ENCODE results near the gene SMCO1. TPM values are rescaled to one million over a fixed set of nuclear protein-coding genes. Genes with fewer than 3 reads are reported as not detected.
"Not testable (repeated sequence)": the region's sequence is repeated elsewhere in the genome, so short reads cannot be mapped to it uniquely, and the experiment has no call there.

SMCO1 gene
- total RNA-seq, 1 experiment from 2014 or later: not detected

DNA sequence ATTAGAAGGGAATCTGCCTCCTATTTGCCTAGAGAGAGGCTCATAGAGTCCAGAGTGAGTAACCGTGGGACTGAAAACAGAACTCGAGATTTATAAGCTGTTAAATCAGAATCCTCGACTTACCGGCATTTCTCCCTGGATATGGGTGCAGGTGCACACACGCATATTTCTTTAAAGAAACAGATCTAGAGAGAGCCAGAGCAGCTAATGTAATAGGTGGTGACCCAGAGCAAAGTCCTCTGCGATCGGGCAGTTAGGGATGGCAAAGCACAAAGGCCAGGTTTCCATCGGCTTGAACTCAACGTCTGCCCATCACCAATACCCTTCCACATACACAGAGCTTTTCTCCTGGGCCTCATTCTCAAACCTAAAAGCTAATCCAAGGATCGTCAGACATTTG lies 25.4 kb downstream of the SMCO1 start:
- no peak for DNase-seq
- no peak overlapping the region for H3K4me3 ChIP-seq
- no peaks in the 10 kb centered on the region for H3K4me1 ChIP-seq
- no peaks in the 10 kb centered on the region for H3K9me3 ChIP-seq (replicated peaks)
- H3K27ac ChIP-seq: no peak overlapping the region
- H3K27me3 ChIP-seq: no peaks in the 10 kb centered on the region
- H3K36me3 ChIP-seq: peaks cover 36% of the 10 kb centered on the region

DNA sequence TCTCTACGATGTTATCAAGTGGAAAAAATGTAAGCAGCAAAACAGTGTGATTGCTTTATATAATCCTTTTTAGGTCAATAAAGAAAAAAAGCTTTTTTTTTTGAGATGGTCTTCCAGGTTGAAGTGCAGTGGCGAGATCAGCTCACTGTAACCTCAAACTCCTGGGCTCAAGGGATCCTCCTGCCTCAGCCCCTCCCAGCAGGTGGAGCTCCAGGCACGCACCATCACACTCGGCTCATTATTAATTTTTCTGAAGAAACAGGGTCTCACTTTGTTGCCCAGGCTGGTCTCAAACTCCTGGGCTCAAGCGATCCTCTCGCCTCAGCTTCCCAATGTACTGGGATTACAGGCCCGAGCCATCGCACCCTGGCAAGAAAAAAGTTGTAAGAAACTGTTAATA lies 28.9 kb downstream of the SMCO1 start:
- Histone ChIP-seq H3K4me3 (no peak overlapping the region), H3K27me3 (no peaks in the 10 kb centered on the region), H3K36me3 (peaks cover 54% of the 10 kb centered on the region), H3K4me1 (no peaks in the 10 kb centered on the region), H3K27ac (no peak overlapping the region), H3K9me3 (replicated peaks) (no peaks in the 10 kb centered on the region)
- no peak for DNase-seq

DNA sequence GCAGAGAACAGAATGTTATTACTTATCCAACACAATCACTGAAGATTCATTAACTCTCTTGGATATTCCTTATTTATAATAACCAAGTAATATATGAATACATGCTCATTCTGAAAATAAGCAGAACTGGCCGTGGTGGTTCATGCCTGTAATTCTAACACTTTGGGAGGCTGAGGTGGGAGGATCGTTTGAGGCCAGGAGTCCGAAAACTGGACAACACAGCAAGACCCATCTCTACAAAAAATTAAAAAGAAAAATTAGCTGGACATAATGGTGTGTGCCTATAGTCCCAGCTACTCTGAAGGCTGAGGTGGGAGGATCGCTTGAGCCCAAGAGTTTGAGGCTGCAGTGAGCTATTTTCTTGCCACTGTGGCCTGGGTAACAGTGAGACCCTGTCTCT lies 37.5 kb downstream of the SMCO1 start:
- H3K4me1 ChIP-seq: no peaks in the 10 kb centered on the region
- DNase-seq: no peak
- no peaks in the 10 kb centered on the region for H3K9me3 ChIP-seq (replicated peaks)
- no peak overlapping the region for H3K4me3 ChIP-seq
- no peak overlapping the region for H3K27ac ChIP-seq
- no peaks in the 10 kb centered on the region for H3K27me3 ChIP-seq
- H3K36me3 ChIP-seq: peaks cover 63% of the 10 kb centered on the region

DNA sequence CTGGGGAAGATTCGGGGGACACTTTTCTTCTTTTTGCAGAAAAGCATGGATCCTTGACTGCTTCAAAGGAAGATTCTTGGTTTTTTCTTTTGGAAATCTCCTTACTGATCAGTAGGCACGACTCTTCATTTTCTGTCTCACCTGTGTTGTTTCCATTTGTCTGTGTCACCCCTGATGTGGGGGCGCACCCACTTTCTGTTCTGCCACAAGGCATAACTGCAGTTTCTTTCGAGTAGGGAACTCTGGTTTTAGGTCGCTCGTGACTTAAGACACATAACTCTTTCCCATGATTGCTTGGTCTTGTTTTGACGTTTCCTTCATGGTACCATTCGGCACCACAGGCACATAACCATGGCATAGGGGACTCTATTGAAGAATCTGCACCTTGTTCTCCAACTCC lies 42.9 kb downstream of the SMCO1 start:
- no peak for DNase-seq
- Histone ChIP-seq H3K4me3 (no peak overlapping the region), H3K27ac (no peak overlapping the region), H3K27me3 (no peaks in the 10 kb centered on the region), H3K9me3 (replicated peaks) (no peaks in the 10 kb centered on the region), H3K4me1 (no peaks in the 10 kb centered on the region), H3K36me3 (peaks cover 51% of the 10 kb centered on the region)

DNA sequence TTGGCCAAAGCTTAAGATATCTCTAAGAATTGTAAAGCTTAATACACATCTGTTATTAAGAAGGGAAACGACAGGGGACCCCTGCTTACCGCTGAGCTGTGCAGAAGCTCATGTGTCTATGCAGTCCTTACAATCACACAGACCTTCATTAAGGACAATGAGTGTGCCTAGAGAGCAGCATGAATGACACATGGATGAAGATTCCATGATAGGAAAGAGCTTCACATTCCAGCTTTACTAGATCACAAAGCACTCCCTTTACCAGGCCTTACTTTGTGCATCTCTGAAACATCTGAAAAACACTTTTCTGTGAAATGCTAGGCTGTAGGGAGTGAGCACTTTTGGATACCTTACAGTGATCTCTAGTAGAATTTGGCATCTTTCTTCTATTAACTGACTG lies 43.6 kb downstream of the SMCO1 start:
- Histone ChIP-seq H3K4me3 (no peak overlapping the region), H3K27ac (no peak overlapping the region), H3K9me3 (replicated peaks) (no peaks in the 10 kb centered on the region), H3K36me3 (peaks cover 47% of the 10 kb centered on the region), H3K27me3 (no peaks in the 10 kb centered on the region), H3K4me1 (no peaks in the 10 kb centered on the region)
- DNase-seq: no peak

DNA sequence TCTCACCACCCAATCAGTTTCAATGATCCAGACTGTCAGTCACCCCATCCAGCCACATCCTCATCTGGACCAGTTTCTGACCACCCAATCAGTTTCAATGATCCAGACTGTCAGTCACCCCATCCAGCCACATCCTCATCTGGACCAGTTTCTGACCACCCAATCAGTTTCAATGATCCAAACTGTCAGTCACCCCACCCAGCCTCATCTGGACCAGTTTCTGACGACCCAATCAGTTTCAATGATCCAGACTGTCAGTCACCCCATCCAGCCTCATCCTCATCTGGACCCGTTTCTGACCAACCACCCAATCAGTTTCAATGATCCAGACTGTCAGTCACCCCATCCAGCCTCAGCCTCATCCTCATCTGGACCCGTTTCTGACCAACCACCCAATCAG lies 45.0 kb downstream of the SMCO1 start:
- H3K4me1 ChIP-seq; DNase-seq; H3K9me3 ChIP-seq (replicated peaks); H3K27ac ChIP-seq; H3K27me3 ChIP-seq; H3K4me3 ChIP-seq: not testable (repeated sequence)
- peaks cover 42% of the 10 kb centered on the region for H3K36me3 ChIP-seq

DNA sequence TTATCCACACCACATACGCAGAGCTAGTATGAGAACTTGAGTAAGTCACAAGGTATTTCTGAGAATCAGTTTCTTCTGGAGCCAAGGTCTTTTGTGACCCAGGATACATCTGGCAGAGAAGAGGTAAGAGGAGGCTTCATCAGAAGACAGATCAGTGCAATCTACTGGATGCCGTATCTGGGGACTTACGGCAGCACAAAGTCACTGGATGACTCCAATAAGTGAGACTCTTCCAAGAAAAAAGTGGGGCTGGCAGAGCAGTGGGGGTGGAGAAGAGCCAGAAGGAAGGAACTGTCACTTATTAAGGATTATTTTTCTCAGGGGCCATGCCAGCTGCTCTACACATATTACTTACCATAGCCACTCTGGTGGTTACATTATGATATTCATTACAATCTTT lies 51.3 kb downstream of the SMCO1 start:
- DNase-seq: no peak
- H3K27me3 ChIP-seq: no peaks in the 10 kb centered on the region
- no peaks in the 10 kb centered on the region for H3K9me3 ChIP-seq (replicated peaks)
- H3K4me3 ChIP-seq: no peak overlapping the region
- H3K27ac ChIP-seq: no peak overlapping the region
- H3K4me1 ChIP-seq: no peaks in the 10 kb centered on the region
- H3K36me3 ChIP-seq: peaks cover 7% of the 10 kb centered on the region

DNA sequence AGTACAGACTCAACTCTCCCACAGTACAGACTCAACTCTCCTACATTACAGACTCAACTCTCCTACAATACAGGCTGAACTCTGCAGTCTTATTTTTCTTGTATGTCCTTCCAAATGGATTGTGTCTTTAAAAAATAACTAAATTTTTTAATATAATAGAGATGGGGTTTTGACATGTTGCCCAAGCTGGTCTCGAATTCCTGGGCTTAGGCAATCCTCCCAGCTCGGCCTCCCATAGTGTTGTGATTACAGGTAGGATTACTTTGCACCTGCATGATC lies 51.7 kb downstream of the SMCO1 start:
- no peak for DNase-seq
- H3K4me3 ChIP-seq: no peak overlapping the region
- H3K27me3 ChIP-seq: no peaks in the 10 kb centered on the region
- peaks cover 3% of the 10 kb centered on the region for H3K36me3 ChIP-seq
- H3K27ac ChIP-seq: no peak overlapping the region
- H3K9me3 ChIP-seq (replicated peaks): no peaks in the 10 kb centered on the region
- no peaks in the 10 kb centered on the region for H3K4me1 ChIP-seq

DNA sequence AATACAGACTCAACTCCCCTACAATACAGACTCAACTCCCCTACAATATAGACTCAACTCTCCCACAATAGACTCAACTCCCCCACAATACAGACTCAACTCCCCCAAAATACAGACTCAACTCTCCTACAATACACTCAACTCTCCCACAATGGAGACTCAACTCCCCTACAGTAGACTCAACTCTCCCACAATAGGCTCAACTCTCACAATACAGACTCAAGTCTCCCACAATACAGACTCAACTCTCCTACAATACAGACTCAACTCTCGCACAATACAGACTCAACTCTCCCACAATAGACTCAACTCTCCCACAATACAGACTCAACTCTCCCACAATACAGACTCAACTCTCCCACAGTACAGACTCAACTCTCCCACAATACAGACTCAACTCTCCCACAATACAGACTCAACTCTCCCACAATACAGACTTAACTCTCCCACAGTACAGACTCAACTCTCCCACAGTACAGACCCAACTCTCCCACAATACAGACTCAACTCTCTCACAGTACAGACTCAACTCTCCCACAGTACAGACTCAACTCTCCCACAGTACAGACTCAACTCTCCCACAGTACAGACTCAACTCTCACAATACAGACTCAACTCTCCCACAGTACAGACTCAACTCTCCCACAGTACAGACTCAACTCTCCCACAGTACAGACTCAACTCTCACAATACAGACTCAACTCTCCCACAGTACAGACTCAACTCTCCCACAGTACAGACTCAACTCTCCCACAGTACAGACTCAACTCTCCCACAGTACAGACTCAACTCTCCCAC lies 52.3 kb downstream of the SMCO1 start:
- not testable (repeated sequence) for H3K27ac ChIP-seq; H3K27me3 ChIP-seq; H3K36me3 ChIP-seq; H3K4me3 ChIP-seq; H3K4me1 ChIP-seq; DNase-seq; H3K9me3 ChIP-seq (replicated peaks)

DNA sequence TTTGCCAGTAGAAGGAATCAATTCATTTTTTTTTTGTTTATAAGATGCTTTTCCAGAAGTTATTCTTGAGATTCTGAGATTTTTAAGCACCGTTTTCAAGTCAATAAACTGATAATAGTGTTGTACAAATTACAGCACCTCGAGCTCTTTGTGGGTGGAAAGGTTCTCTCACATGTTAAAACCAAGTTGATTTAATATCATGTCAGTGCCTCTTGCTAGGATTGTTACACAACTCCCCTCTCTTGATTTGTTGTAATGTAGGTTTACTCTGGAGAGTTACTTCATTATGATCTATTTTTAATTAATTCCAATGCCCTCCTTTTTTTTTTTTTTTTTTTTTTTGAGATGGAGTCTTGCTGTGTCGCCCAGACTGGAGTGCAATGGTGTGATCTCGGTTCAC lies 57.1 kb downstream of the SMCO1 start:
- DNase-seq: no peak
- Histone ChIP-seq H3K9me3 (replicated peaks) (no peaks in the 10 kb centered on the region), H3K36me3 (no peaks in the 10 kb centered on the region), H3K4me3 (no peak overlapping the region), H3K27ac (no peak overlapping the region), H3K4me1 (no peaks in the 10 kb centered on the region), H3K27me3 (no peaks in the 10 kb centered on the region)

DNA sequence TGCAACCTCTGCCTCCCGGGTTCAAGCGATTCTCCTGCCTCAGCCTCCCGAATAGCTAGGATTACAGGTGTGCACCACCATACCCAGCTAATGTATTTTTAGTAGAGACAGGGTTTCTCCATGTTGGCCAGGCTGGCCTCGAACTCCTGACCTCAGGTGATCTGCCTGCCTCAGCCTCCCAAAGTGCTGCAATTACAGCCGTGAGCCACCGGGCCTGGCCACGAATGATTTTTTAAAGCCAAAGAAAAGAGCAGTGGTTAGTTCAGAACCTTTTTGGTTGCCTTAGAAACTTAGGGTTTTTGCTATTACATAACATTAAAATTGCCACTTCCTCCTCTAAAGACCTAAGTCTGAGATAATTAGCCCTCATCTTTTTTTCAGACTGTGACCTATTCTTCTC lies 57.7 kb downstream of the SMCO1 start:
- DNase-seq, H3K27ac ChIP-seq: not testable (repeated sequence)

More for the DNA sequence above, 57.7 kb downstream of the SMCO1 start:
- not testable (repeated sequence) for H3K4me3 ChIP-seq; H3K36me3 ChIP-seq; H3K27me3 ChIP-seq; H3K4me1 ChIP-seq; H3K9me3 ChIP-seq (replicated peaks)

Other genes with a start within 250 kb of the SMCO1 start
- gene PCYT1A, start 227.6 kb downstream of the SMCO1 start, total RNA-seq (2014; rRNA removed; shearing (Covaris generic)): 17.7 and 19.6 TPM in 2 replicates
- 3.9 and 4.7 TPM in 2 replicates for gene DYNLT2B, start 197.1 kb downstream of the SMCO1 start, total RNA-seq (2014; rRNA removed; shearing (Covaris generic))
- 0.38 and 0.76 TPM in 2 replicates for gene TM4SF19, start 177.0 kb downstream of the SMCO1 start, total RNA-seq (2014; rRNA removed; shearing (Covaris generic))
- 28.9 and 32.4 TPM in 2 replicates for gene UBXN7, start 82.9 kb downstream of the SMCO1 start, total RNA-seq (2014; rRNA removed; shearing (Covaris generic))
- 26.0 and 30.0 TPM in 2 replicates for gene RNF168, start 11.6 kb downstream of the SMCO1 start, total RNA-seq (2014; rRNA removed; shearing (Covaris generic))
- gene WDR53, start 53.2 kb upstream of the SMCO1 start, total RNA-seq (2014; rRNA removed; shearing (Covaris generic)): 10.3 and 12.8 TPM in 2 replicates
- 29.3 and 32.3 TPM in 2 replicates for gene FBXO45, start 53.3 kb upstream of the SMCO1 start, total RNA-seq (2014; rRNA removed; shearing (Covaris generic))
- gene NRROS, start 124.3 kb upstream of the SMCO1 start, total RNA-seq (2014; rRNA removed; shearing (Covaris generic)): not detected in 2 replicates
- 1.7 and 2.7 TPM in 2 replicates for gene CEP19, start 196.9 kb upstream of the SMCO1 start, total RNA-seq (2014; rRNA removed; shearing (Covaris generic))
- gene PIGX, start 197.0 kb upstream of the SMCO1 start, total RNA-seq (2014; rRNA removed; shearing (Covaris generic)): 34.7 and 47.1 TPM in 2 replicates
- gene PAK2, start 224.5 kb upstream of the SMCO1 start, total RNA-seq (2014; rRNA removed; shearing (Covaris generic)): 49.1 and 51.3 TPM in 2 replicates

All from SJCRH30 (cell line).